Tibial artery (tissue), 4 donors: ENCODE results near the gene SIDT2.

Source experiments
- DNase-seq, 2 donors: peaks; one replicate each; pipeline ENCODE4 v3.0.0-alpha.2; 2019
- H3K27ac ChIP-seq, 2 donors: fragments of 200-600 bp; sonication (generic) in 1 of 2; 1 replicate in 1 of 2; 2 replicates in 1 of 2; pipeline ENCODE4 v1.5.1; 2018 to 2019; ENCODE audit warnings: mild to moderate bottlenecking in 1 of 2
- H3K27me3 ChIP-seq, 2 donors: fragments of 200-600 bp; sonication (generic) in 1 of 2; one replicate each; pipeline versions ENCODE4 v1.5.1 to v1.6.0; 2016 to 2019
- H3K36me3 ChIP-seq, 3 donors: fragments of 200-600 bp; sonication (generic) in 2 of 3; one replicate each; pipeline ENCODE4 v1.5.1; 2016 to 2019; ENCODE audit warnings: mild to moderate bottlenecking in 2 of 3
- H3K4me1 ChIP-seq, 4 donors: fragments of 200-600 bp; sonication (generic) in 2 of 4; 1 replicate in 3 of 4; 2 replicates in 1 of 4; pipeline ENCODE4 v1.5.1; 2016 to 2019
- H3K4me3 ChIP-seq, 2 donors: fragments of 200-600 bp; sonication (generic) in 1 of 2; 1 replicate in 1 of 2; 2 replicates in 1 of 2; pipeline ENCODE4 v1.5.1; 2018 to 2019; ENCODE audit warnings: mild to moderate bottlenecking in 2 of 2
- H3K9me3 ChIP-seq, 3 donors: fragments of 200-600 bp; sonication (generic) in 1 of 3; one replicate each; pipeline ENCODE4 v1.5.1; 2016 to 2019
- CTCF ChIP-seq, 2 experiments: fragments of 200-600 bp in 1 of 2; fragments of 450-650 bp in 1 of 2; IDR thresholded peaks; one replicate each; pipeline ENCODE4 v1.5.1; 2017 to 2019; ENCODE audit warnings: antibody characterized with exemption in 2 of 2, mild to moderate bottlenecking in 1 of 2, moderate library complexity in 1 of 2
- intact Hi-C: fragments of 100-400 bp; cut with DNase I; formaldehyde crosslinking; loops from one replicate; pipeline ENCODE4 v1.15.0; 2023; ENCODE audit warnings: low total_unique reads

The SIDT2 gene

DNA sequence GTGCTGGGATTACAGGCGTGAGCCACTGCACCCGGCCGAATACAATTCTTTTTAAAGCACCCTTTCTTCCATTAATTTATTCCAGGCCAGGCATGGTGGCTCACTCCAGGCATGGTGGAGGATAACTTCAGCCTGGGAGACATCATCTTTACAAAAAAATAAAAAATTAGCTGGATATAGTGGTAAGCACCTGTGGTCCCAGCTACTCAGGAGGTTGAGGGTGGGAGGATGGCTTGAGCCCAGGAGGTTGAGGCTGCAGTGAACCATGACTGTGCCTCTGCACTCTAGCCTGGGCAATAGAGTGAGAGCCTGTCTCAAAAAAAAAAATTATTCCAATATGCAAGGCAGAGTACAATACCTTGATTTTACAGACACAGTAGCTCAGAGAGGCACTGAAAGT, 32.1 kb downstream of the SIDT2 start:
- no peaks in the 10 kb centered on the region for H3K27me3 ChIP-seq
- no peak for TF ChIP-seq CTCF (IDR thresholded peaks at IDR 0.05)
- no peaks in the 10 kb centered on the region for H3K9me3 ChIP-seq
- H3K36me3 ChIP-seq: peaks cover 0 to 24% (median 18%) of the 10 kb centered on the region in 3 donors
- no peak for DNase-seq
- H3K4me1 ChIP-seq: peaks cover 0 to 5% (median 3%) of the 10 kb centered on the region in 4 donors
- peak overlapping the region in 1 of 2 donors; percentile 2 for H3K27ac ChIP-seq
- intact Hi-C loops: no loop called here
- no peak overlapping the region for H3K4me3 ChIP-seq

- Histone ChIP-seq H3K36me3 (peaks cover 0 to 24% (median 17%) of the 10 kb centered on the region in 3 donors), H3K9me3 (no peaks in the 10 kb centered on the region), H3K4me3 (no peak overlapping the region), H3K27ac (peak overlapping the region in 1 of 2 donors; percentile 48), H3K27me3 (no peaks in the 10 kb centered on the region), H3K4me1 (peaks cover 0 to 23% (median 19%) of the 10 kb centered on the region in 4 donors)
- DNase-seq: no peak
- TF ChIP-seq CTCF (IDR thresholded peaks at IDR 0.05): no peak
- intact Hi-C loops: no loop called here
These were observed 34.3 kb downstream of the SIDT2 start for GRCh38 chr11:117212697-117213355.

DNA sequence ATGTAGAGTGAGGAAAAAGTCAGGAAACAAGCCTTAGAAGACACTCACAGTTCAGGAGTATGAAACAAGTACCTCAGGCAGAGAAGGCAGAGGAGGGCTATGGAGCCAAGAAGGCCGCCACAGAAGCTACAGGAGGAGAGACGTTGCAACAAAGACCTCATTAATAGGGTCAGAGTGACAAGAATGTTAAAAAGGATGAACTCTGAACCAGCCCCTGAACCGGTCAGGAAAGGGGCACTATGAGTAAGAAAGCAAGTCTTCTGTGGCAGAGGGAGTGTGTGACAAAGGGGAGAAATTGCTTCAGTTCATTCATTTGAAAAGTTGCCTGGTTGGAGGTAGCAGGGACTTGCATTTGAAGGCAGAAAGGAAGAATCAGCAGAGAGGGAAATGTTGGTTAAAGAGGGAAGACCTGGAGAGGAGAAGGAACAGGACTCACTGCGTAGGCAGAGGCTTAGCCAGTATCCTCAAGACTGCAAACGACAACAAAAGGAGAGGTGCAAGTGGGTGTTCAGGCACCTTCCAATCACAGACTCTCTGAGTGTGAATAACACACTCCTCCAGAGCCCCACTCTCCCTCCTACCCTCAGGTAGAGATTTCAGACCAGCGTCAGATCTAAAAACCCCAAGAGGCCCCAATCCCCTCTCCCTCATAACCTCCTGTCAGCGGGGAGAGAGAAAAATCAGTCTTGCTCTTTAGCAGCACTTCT, 36.0 kb downstream of the SIDT2 start:
- H3K4me1 ChIP-seq: peaks cover 0 to 41% (median 37%) of the 10 kb centered on the region in 4 donors
- no peaks in the 10 kb centered on the region for H3K9me3 ChIP-seq
- peak overlapping the region; percentile 88 to 91 for H3K27ac ChIP-seq
- intact Hi-C loops: no loop called here
- no peak overlapping the region for H3K4me3 ChIP-seq
- TF ChIP-seq CTCF (IDR thresholded peaks at IDR 0.05): no peak
- DNase-seq: no peak
- H3K27me3 ChIP-seq: no peaks in the 10 kb centered on the region
- H3K36me3 ChIP-seq: peaks cover 0 to 31% (median 17%) of the 10 kb centered on the region in 3 donors

- intact Hi-C loops: no loop called here
- Histone ChIP-seq H3K27ac (peak overlapping the region; percentile 88 to 91), H3K4me3 (peak overlapping the region; percentile 23 to 40), H3K36me3 (peaks cover 0 to 31% (median 17%) of the 10 kb centered on the region in 3 donors), H3K27me3 (no peaks in the 10 kb centered on the region), H3K4me1 (peaks cover 0 to 69% (median 64%) of the 10 kb centered on the region in 4 donors), H3K9me3 (no peaks in the 10 kb centered on the region)
- DNase-seq: peak; percentile 18 to 81
- no peak for TF ChIP-seq CTCF (IDR thresholded peaks at IDR 0.05)
These were observed 38.9 kb downstream of the SIDT2 start for GRCh38 chr11:117217141-117218084.

DNA sequence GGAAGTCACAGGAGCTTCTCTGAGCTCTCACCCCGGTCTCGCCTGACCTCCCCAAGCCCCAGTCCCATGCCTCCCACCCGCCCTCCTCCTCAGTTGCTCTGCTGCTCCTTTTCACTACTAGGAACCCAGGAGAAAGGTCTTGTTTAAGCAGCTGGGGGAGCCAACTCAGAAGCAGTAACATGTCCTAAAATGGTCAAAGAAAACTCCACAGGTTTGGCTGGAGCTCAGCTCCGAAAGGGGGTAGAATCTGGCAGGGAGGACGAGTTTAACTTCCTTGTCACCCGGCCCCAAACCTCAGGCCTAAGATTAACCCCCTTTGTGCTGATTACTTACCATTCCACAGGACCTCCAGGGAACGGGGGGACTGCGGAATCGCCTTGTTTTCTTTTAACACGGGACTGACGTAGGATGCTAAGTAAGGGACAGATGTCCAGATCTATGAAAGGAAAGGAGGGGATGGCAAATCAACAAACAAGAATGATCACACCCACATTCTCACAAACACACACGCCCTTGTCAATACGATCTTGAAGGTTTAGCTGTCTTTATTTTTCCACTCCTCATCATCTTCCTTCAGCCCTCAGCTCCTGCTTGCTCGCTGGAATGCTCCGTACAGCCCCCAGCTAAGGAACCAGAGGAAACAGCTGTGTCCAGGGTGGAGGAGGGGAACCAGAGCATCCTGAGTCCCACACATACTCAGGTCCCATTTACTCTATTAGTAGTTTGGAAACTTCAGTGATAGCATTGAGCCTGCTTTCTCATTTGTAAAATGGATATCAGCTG, 39.8 kb downstream of the SIDT2 start:
- TF ChIP-seq CTCF (IDR thresholded peaks at IDR 0.05): no peak
- peak overlapping the region; percentile 23 to 40 for H3K4me3 ChIP-seq
- peaks cover 0 to 26% (median 16%) of the 10 kb centered on the region in 3 donors for H3K36me3 ChIP-seq
- H3K9me3 ChIP-seq: no peaks in the 10 kb centered on the region
- peaks cover 0 to 78% (median 73%) of the 10 kb centered on the region in 4 donors for H3K4me1 ChIP-seq
- peak overlapping the region; percentile 88 to 91 for H3K27ac ChIP-seq
- DNase-seq: peak; percentile 57 to 91
- no peaks in the 10 kb centered on the region for H3K27me3 ChIP-seq
- intact Hi-C loops: no loop called here
